Activated CD4-positive, alpha-beta T cell treated with anti-CD3 and anti-CD28 coated beads, Interleukin-10, Interleukin-2, amounts not matched to agents 100 ng/mL and 50 ng/mL, durations not matched to agents 16 hours and 8 hours (primary cell): ENCODE results near the gene SH3GL2.

Experiments
- DNase-seq: peaks from one replicate; pipeline ENCODE4 v3.0.0-alpha.2; 2020

The SH3GL2 gene

GRCh38 chr9:17824191-17824590, 245.3 kb downstream of the SH3GL2 start:
- DNase-seq, result no peak

GRCh38 chr9:17824616-17825264, 245.9 kb downstream of the SH3GL2 start:
- no peak for DNase-seq

GRCh38 chr9:17825265-17825659, 246.4 kb downstream of the SH3GL2 start:
- no peak for DNase-seq

GRCh38 chr9:17829064-17829463, 250.2 kb downstream of the SH3GL2 start:
- DNase-seq, result no peak

GRCh38 chr9:17829812-17830385, 251.0 kb downstream of the SH3GL2 start:
- no peak for DNase-seq

- DNase-seq, result no peak
Observed at GRCh38 chr9:17832812-17833211, 253.9 kb downstream of the SH3GL2 start.

- no peak for DNase-seq
Observed at GRCh38 chr9:17833846-17834245, 255.0 kb downstream of the SH3GL2 start.

- no peak for DNase-seq
Observed at GRCh38 chr9:17837965-17838364, 259.1 kb downstream of the SH3GL2 start.

- no peak for DNase-seq
Observed at GRCh38 chr9:17839776-17840175, 260.9 kb downstream of the SH3GL2 start.

- no peak for DNase-seq
Observed at GRCh38 chr9:17843236-17843635, 264.4 kb downstream of the SH3GL2 start.
